WI38 (cell line): ENCODE measurements around the gene ZNF81.

ENCODE experiments used
- H3K4me3 ChIP-seq: 2 replicates; pipeline ENCODE4 v1.5.1; 2011; ENCODE audit warnings: low read depth, mild to moderate bottlenecking, control low read depth, low read length
- CTCF ChIP-seq: IDR thresholded peaks from 2 replicates; pipeline ENCODE4 v1.5.1; 2012; ENCODE audit warnings: low read depth, mild to moderate bottlenecking, control low read depth, low read length

ZNF81 gene

GRCh38 chrX:47864785-47865184 is 28.1 kb downstream of the ZNF81 start:
- H3K4me3 ChIP-seq = no peak overlapping the region
- no peak for TF ChIP-seq CTCF

- H3K4me3 ChIP-seq = no peak overlapping the region
- TF ChIP-seq CTCF = no peak
These were observed 36.4 kb downstream of the ZNF81 start for GRCh38 chrX:47873123-47873522.

- TF ChIP-seq CTCF = no peak
- H3K4me3 ChIP-seq = no peak overlapping the region
These were observed 40.6 kb downstream of the ZNF81 start for GRCh38 chrX:47877327-47877726.

- no peak for TF ChIP-seq CTCF
- no peak overlapping the region for H3K4me3 ChIP-seq
These were observed 41.5 kb downstream of the ZNF81 start for GRCh38 chrX:47878198-47878597.

GRCh38 chrX:47879463-47879862 is 42.8 kb downstream of the ZNF81 start:
- no peak for TF ChIP-seq CTCF
- H3K4me3 ChIP-seq = no peak overlapping the region

- TF ChIP-seq CTCF = no peak
- H3K4me3 ChIP-seq = no peak overlapping the region
These were observed 44.2 kb downstream of the ZNF81 start for GRCh38 chrX:47880927-47881326.

GRCh38 chrX:47885501-47885900 is 48.8 kb downstream of the ZNF81 start:
- no peak for TF ChIP-seq CTCF
- no peak overlapping the region for H3K4me3 ChIP-seq
